ENCODE data around the gene MRPL42. TPM values are rescaled to one million over a fixed set of nuclear protein-coding genes. Genes with fewer than 3 reads are reported as not detected.

MRPL42 gene
- total and polyA plus RNA-seq, 9 donors = 22.4 to 72.7 (median 44.9) TPM

DNA sequence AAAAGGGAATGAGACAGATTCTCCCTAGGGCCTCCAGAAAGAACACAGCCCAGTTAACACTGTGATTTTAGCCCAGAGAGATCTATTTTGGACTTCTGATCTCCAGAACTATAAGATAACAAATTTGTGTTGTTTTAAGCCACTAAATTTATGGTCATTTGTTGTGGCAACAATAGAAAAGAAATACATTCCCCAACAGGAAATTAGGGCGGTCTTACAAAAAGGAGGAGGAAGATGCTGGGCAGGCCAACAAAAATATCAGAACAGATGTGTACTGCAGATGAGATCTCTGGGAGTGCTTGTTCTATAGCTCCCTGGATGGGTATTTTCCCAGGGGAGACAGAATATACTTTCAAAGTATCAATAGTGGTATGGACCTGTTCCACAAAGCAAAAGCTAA is 73.2 kb downstream of the MRPL42 start:
- H3K9me3 ChIP-seq = no peaks in the 10 kb centered on the region
- H3K4me1 ChIP-seq (ENCODE audit: insufficient read depth) = no peaks in the 10 kb centered on the region
- no peaks in the 10 kb centered on the region for H3K27me3 ChIP-seq
- no peaks in the 10 kb centered on the region for H3K36me3 ChIP-seq
- WGBS, 3 donors = 36 to 51% (median 38%) methylated on average over 1 of the region's 1 CpG
- no peak overlapping the region for H3K27ac ChIP-seq
- intact Hi-C loops (cut with DNase I) = no loop called here
- H3K4me3 ChIP-seq = no peak overlapping the region
- no peak for DNase-seq
- TF ChIP-seq POLR2A (IDR thresholded peaks at IDR 0.05) (no peak), EP300 (IDR thresholded peaks at IDR 0.05) (no peak)
- TF ChIP-seq, protein P1, sequence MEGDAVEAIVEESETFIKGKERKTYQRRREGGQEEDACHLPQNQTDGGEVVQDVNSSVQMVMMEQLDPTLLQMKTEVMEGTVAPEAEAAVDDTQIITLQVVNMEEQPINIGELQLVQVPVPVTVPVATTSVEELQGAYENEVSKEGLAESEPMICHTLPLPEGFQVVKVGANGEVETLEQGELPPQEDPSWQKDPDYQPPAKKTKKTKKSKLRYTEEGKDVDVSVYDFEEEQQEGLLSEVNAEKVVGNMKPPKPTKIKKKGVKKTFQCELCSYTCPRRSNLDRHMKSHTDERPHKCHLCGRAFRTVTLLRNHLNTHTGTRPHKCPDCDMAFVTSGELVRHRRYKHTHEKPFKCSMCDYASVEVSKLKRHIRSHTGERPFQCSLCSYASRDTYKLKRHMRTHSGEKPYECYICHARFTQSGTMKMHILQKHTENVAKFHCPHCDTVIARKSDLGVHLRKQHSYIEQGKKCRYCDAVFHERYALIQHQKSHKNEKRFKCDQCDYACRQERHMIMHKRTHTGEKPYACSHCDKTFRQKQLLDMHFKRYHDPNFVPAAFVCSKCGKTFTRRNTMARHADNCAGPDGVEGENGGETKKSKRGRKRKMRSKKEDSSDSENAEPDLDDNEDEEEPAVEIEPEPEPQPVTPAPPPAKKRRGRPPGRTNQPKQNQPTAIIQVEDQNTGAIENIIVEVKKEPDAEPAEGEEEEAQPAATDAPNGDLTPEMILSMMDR (IDR thresholded peaks at IDR 0.05) = no peak

DNA sequence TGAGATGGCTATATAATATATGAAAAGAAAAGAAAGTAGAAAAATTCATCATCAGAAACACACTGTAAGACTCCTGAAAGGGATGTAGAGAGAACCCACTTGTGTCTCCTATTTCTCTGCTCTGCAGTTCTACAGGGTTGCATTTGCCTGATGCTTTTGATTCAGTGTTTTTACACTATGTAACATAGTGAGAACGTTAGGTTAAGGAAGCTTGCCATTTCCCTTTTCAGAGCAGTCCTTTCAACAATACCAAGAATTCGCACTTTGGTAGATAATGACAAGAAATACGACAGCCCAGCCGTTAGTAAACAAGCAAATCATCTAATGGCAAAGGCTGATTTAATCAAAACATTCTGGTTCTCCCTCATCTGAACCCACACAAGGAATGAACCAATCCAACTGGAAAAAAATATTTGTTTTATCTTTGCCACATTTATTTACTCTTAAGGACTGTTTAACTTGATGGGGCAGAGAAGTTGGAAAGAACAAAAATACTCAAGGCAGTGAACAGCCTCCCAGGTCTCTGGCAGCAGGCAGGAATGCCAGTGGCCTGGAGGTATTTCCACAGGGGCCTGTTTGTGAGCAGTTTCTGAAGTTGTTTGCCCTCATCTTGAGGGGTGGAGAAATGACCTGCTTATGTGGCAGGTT is 74.4 kb downstream of the MRPL42 start:
- intact Hi-C loops (cut with DNase I) = no loop called here
- DNase-seq = no peak
- WGBS, 3 donors = 34 to 46% (median 35%) methylated on average over 4 of the region's 4 CpGs
- no peaks in the 10 kb centered on the region for H3K9me3 ChIP-seq
- TF ChIP-seq POLR2A (IDR thresholded peaks at IDR 0.05) = no peak
- TF ChIP-seq, protein P1 (IDR thresholded peaks at IDR 0.05) = no peak
- no peak for TF ChIP-seq EP300 (IDR thresholded peaks at IDR 0.05)
- no peaks in the 10 kb centered on the region for H3K36me3 ChIP-seq
- H3K27ac ChIP-seq = no peak overlapping the region
- H3K4me3 ChIP-seq = no peak overlapping the region
- H3K4me1 ChIP-seq (ENCODE audit: insufficient read depth) = no peaks in the 10 kb centered on the region
- no peaks in the 10 kb centered on the region for H3K27me3 ChIP-seq

DNA sequence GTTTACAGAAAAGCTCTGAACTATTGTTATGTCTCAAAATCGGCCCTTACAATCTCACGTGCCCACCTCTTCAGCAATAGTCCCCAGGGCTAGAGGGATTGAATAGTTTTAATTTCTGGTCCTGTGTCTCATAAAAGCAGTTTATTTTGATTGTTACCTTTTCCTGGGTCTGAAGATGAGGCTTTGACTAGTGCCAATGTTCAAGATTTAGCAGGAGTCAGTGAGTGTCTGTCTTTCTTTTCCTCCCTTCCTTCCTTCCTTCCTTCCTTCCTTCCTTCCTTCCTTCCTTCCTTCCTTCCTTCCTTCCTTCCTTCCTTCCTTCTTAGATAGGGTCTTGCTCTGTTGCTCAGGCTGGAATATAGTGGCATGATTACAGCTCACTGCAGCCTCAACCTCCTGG is 80.5 kb downstream of the MRPL42 start:
- WGBS, 3 donors = 82 to 93% (median 86%) methylated on average over 2 of the region's 2 CpGs
- Histone ChIP-seq H3K27ac (no peak overlapping the region), H3K36me3 (no peaks in the 10 kb centered on the region), H3K9me3 (no peaks in the 10 kb centered on the region), H3K4me3 (no peak overlapping the region), H3K27me3 (no peaks in the 10 kb centered on the region), H3K4me1 (ENCODE audit: insufficient read depth) (no peaks in the 10 kb centered on the region)
- intact Hi-C loops (cut with DNase I) = no loop called here
- TF ChIP-seq POLR2A (IDR thresholded peaks at IDR 0.05) (no peak), EP300 (IDR thresholded peaks at IDR 0.05) (no peak)
- TF ChIP-seq, protein P1 (IDR thresholded peaks at IDR 0.05) = no peak
- no peak for DNase-seq

DNA sequence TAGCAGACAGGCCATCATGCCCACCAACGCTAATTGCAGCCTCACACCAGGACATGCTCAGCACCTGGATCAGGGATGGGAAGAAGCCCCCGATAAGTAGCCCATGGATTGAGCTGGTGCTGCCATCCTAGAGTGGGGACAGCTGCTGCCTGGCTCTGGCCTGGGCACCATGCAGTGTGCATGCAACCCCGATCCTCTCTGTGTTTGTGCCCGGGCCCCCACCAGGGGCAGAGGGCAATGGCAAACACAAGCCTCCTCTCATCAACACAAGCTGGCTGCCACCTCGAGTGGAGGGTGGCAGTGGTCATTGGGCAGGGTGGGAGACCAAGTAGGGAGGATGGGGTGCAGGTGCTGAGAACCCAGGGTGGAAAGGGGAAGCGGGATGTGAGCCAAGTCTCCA is 81.9 kb downstream of the MRPL42 start:
- WGBS, 3 donors = 85 to 90% (median 85%) methylated on average over 6 of the region's 6 CpGs
- Histone ChIP-seq H3K27me3 (no peaks in the 10 kb centered on the region), H3K4me1 (ENCODE audit: insufficient read depth) (no peaks in the 10 kb centered on the region), H3K9me3 (no peaks in the 10 kb centered on the region), H3K4me3 (no peak overlapping the region), H3K36me3 (no peaks in the 10 kb centered on the region), H3K27ac (no peak overlapping the region)
- intact Hi-C loops (cut with DNase I) = no loop called here
- DNase-seq = no peak
- TF ChIP-seq POLR2A (IDR thresholded peaks at IDR 0.05) (no peak), EP300 (IDR thresholded peaks at IDR 0.05) (no peak)
- TF ChIP-seq, protein P1 (IDR thresholded peaks at IDR 0.05) = no peak
